ENCODE measurements around the gene SUPT7L. TPM values are rescaled to one million over a fixed set of nuclear protein-coding genes. Genes with fewer than 3 reads are reported as not detected.

The SUPT7L gene
- total and polyA plus RNA-seq, 4 donors = 9.6 to 14.6 (median 11.5) TPM

GRCh38 chr2:27702302-27702701, 38.9 kb upstream of the SUPT7L start:
- Histone ChIP-seq H3K4me1 (ENCODE audit: control insufficient read depth in 4 of 4, insufficient read depth in 4 of 4, low read length in 3 of 4) (peaks cover 0 to 4% (median under 1%) of the 10 kb centered on the region in 4 donors), H3K9me3 (ENCODE audit: control insufficient read depth in 4 of 4, low read length in 3 of 4) (no peaks in the 10 kb centered on the region), H3K4me3 (ENCODE audit: low read depth in 1 of 3, low read length in 3 of 3) (no peak overlapping the region), H3K27ac (ENCODE audit: low read depth in 1 of 2, low read length in 2 of 2) (no peak overlapping the region), H3K9ac (ENCODE audit: low read depth in 1 of 2, low read length in 2 of 2) (no peak overlapping the region), H3K36me3 (ENCODE audit: control insufficient read depth in 4 of 4, insufficient read depth in 3 of 4, low read depth in 1 of 4, low read length in 3 of 4) (peaks cover 0 to 3% (median 0%) of the 10 kb centered on the region in 4 donors), H3K27me3 (ENCODE audit: control insufficient read depth in 4 of 4, insufficient read depth in 4 of 4, low read length in 3 of 4) (no peaks in the 10 kb centered on the region)
- DNase-seq (ENCODE audit: low spot score) = no peak
- no peak for TF ChIP-seq HNF4A (conservative IDR thresholded peaks at IDR 0.05)
- TF ChIP-seq ATF3 (IDR thresholded peaks at IDR 0.05) = no peak
- TF ChIP-seq YY1 (IDR thresholded peaks at IDR 0.05) = no peak
- no peak for TF ChIP-seq ZBTB33 (IDR thresholded peaks at IDR 0.05)
- WGBS = 67% methylated on average over 1 of the region's 1 CpG

GRCh38 chr2:27701676-27702075, 38.3 kb upstream of the SUPT7L start:
- Histone ChIP-seq H3K9me3 (ENCODE audit: control insufficient read depth in 4 of 4, low read length in 3 of 4) (no peaks in the 10 kb centered on the region), H3K4me1 (ENCODE audit: control insufficient read depth in 4 of 4, insufficient read depth in 4 of 4, low read length in 3 of 4) (peaks cover 0 to 4% (median under 1%) of the 10 kb centered on the region in 4 donors), H3K36me3 (ENCODE audit: control insufficient read depth in 4 of 4, insufficient read depth in 3 of 4, low read depth in 1 of 4, low read length in 3 of 4) (peaks cover 0 to 3% (median under 1%) of the 10 kb centered on the region in 4 donors), H3K27ac (ENCODE audit: low read depth in 1 of 2, low read length in 2 of 2) (no peak overlapping the region), H3K27me3 (ENCODE audit: control insufficient read depth in 4 of 4, insufficient read depth in 4 of 4, low read length in 3 of 4) (no peaks in the 10 kb centered on the region), H3K9ac (ENCODE audit: low read depth in 1 of 2, low read length in 2 of 2) (no peak overlapping the region), H3K4me3 (ENCODE audit: low read depth in 1 of 3, low read length in 3 of 3) (no peak overlapping the region)
- WGBS = 31% methylated on average over 5 of the region's 5 CpGs
- no peak for TF ChIP-seq NR2F2 (IDR thresholded peaks at IDR 0.05)
- TF ChIP-seq ATF3 (IDR thresholded peaks at IDR 0.05) = no peak
- no peak for TF ChIP-seq CTCF (IDR thresholded peaks at IDR 0.05; ENCODE audit: low read depth, low read length, missing input control)
- no peak for TF ChIP-seq JUND (IDR thresholded peaks at IDR 0.05)
- TF ChIP-seq FOXA1 (IDR thresholded peaks at IDR 0.05) = no peak
- TF ChIP-seq RAD21 (IDR thresholded peaks at IDR 0.05) = no peak
- no peak for TF ChIP-seq HNF4A (conservative IDR thresholded peaks at IDR 0.05)
- no peak for TF ChIP-seq ZBTB33 (IDR thresholded peaks at IDR 0.05)
- no peak for TF ChIP-seq RXRA (IDR thresholded peaks at IDR 0.05)
- TF ChIP-seq MAX (IDR thresholded peaks at IDR 0.05) = no peak
- no peak for TF ChIP-seq FOXA2 (IDR thresholded peaks at IDR 0.05)
- TF ChIP-seq TAF1 (conservative IDR thresholded peaks at IDR 0.05) = no peak
- no peak for TF ChIP-seq GABPA (IDR thresholded peaks at IDR 0.05 in 1 of 2, conservative IDR thresholded peaks at IDR 0.05 in 1 of 2)
- DNase-seq (ENCODE audit: low spot score) = no peak
